ENCODE results near the gene PGAP3.
"Not testable (repeated sequence)": the region's sequence is repeated elsewhere in the genome, so short reads cannot be mapped to it uniquely, and the experiment has no call there.

The PGAP3 gene

GRCh38 chr17:39714234-39714633 is 26.4 kb upstream of the PGAP3 start:
- no peak for FAIRE-seq

GRCh38 chr17:39711851-39712250 is 24.0 kb upstream of the PGAP3 start:
- FAIRE-seq = no peak

DNA sequence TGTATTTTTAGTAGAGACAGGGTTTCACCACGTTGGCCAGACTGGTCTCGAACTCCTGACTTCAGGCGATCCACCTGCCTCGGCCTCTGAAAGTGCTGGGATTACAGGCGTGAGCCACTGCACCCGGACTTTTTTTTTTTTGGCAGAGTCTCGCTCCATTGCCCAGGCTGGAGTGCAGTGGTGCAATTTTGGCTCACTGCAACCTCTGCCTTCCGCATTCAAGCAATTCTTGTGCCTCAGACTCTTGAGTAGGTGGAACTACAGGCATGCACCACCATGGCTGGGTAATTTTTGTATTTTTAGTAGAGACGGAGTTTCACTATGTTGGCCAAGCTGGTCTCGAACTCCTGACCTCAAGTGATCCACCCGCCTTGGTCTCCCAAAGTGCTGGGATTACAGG is 23.2 kb upstream of the PGAP3 start:
- FAIRE-seq = not testable (repeated sequence)

GRCh38 chr17:39709998-39710964 is 22.4 kb upstream of the PGAP3 start:
- FAIRE-seq = no peak

DNA sequence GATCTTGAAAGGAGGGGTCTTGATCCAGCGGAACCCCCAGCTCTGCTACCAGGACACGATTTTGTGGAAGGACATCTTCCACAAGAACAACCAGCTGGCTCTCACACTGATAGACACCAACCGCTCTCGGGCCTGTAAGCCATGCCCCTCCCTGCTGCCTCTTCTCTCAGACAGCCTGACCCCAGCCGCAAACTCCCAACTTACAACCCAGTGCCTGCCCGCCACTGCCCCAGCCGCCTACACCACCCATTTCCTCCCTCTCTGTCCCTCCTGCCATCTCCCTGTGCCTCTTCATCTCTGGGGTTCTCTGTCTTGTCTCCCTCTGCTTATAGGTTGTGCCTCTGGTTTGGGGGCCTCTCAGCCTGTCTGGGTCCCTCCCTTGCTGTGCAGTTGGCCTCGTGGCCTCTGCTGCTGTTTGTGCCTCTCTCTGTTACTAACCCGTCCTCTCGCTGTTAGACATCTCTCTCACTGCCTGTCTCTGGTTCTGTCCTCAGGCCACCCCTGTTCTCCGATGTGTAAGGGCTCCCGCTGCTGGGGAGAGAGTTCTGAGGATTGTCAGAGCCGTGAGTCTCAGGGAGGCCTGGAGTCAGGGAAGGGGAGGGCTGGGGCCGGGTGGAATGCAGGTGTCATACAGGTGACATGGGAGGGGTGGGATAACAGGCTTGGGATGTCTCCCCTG is 21.6 kb upstream of the PGAP3 start:
- FAIRE-seq = no peak

DNA sequence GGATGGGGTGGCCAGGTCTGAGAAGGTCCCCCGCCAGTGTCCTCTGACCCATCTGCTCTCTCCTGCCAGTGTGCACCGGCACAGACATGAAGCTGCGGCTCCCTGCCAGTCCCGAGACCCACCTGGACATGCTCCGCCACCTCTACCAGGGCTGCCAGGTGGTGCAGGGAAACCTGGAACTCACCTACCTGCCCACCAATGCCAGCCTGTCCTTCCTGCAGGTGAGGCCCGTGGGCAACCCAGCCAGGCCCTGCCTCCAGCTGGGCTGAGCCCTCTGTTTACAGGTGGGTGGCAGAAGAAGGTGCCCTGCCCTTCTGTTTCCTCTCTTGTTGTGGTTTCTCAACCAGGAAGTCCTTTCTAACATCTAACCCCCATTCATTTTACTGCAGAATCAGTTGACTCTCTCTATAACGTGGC is 19.1 kb upstream of the PGAP3 start:
- FAIRE-seq = no peak

GRCh38 chr17:39706383-39706782 is 18.5 kb upstream of the PGAP3 start:
- no peak for FAIRE-seq

GRCh38 chr17:39705786-39706348 is 18.0 kb upstream of the PGAP3 start:
- FAIRE-seq = no peak

GRCh38 chr17:39704821-39705551 is 17.1 kb upstream of the PGAP3 start:
- no peak for FAIRE-seq

DNA sequence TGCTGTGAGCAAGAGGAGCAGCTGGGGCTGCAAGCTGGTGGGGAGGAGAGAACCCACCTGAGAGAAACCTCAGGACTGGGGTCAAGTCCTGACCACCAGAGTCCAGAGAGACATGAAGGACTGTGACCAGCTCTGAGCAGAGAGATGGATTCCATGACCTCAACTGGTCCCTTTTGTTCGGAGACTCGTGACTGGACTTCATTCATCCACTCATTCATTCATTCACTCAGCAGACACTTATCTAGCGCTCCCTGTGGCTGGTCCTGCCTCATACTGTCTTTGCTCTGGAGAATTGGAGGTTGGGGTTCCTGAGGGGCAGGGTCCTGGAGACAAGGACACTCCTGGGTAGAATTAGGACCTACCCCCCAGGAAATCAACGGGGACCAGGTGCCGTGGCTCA is 16.1 kb upstream of the PGAP3 start:
- FAIRE-seq = no peak

- FAIRE-seq = no peak
These were observed 15.3 kb upstream of the PGAP3 start for GRCh38 chr17:39702901-39703893.

GRCh38 chr17:39701784-39702422 is 14.0 kb upstream of the PGAP3 start:
- FAIRE-seq = no peak

DNA sequence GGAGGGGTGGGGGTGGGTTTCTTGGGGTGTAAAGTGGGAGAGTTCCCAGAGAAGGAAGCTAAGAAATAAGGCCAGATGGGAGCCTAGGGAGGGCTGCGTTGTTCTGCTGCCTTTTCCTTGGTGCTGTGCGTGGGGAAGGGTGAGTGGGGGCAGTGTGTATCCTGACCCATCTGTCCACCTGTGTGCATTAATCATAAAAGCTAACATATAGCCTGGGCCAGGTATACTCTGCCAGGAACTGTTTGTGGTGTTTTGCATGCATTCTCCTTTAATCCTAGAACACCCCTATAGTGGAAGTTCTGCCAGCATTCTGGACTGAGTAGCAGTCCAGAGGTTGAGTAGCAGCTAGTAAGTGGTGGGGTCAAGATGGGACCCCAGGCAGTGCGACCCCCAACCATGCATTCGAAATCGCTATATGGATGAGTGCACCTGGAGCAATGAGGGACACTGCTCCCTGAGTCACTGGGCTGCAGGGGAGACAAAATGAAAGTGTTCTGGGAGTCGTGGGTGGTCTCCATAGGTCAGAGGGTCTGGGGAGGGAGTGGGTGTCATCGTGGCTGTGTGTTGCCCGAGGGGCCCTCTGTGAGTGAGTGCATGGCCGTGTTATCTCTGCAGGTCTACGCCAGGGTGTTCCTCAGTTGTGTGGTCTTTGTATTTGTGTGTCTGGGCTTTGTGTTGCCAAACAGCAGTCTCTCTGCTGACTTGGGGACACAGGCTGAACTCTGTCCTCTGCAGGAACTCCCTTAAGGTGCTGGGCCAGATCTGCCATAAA is 13.3 kb upstream of the PGAP3 start:
- no peak for FAIRE-seq

DNA sequence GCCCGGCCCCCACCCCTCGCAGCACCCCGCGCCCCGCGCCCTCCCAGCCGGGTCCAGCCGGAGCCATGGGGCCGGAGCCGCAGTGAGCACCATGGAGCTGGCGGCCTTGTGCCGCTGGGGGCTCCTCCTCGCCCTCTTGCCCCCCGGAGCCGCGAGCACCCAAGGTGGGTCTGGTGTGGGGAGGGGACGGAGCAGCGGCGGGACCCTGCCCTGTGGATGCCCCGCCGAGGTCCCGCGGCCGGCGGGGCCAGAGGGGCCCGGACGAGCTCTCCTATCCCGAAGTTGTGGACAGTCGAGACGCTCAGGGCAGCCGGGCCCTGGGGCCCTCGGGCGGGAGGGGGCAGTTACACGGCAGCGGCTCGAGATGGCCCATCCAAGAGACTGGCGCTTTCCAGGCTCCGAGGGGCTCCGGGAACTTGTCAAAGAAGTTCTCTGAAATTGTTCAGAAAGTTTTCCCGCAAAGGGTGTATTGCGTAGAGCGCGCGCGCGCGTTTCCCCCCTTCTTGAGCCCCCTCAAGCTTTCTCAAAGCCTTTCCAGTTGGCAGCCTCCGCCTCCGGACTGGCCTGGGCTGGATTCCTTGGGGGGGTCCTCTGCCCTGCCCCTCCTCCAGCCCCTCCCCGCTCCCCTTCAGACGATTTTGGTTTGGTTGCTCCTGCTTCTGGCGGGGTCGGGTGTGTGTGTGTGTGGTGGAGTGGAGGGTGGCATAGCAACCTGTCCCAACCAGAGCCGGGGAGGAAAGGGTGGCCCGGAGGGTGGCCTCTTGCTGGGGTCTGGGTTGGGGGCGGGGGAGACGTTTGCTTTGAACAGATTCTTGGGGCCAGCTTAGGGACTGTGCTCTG is 12.5 kb upstream of the PGAP3 start:
- no peak for FAIRE-seq

DNA sequence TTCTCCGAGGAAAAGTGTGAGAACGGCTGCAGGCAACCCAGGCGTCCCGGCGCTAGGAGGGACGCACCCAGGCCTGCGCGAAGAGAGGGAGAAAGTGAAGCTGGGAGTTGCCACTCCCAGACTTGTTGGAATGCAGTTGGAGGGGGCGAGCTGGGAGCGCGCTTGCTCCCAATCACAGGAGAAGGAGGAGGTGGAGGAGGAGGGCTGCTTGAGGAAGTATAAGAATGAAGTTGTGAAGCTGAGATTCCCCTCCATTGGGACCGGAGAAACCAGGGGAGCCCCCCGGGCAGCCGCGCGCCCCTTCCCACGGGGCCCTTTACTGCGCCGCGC is 11.9 kb upstream of the PGAP3 start, which contains the start of gene ERBB2:
Gene ERBB2 (plus strand): TSS at position 247 of the 330 bp plus-strand sequence. CDS start 175 bp downstream, outside the sequence.
- FAIRE-seq = no peak

GRCh38 chr17:39699157-39699817 is 11.4 kb upstream of the PGAP3 start:
- not testable (repeated sequence) for FAIRE-seq

GRCh38 chr17:39697961-39698360 is 10.1 kb upstream of the PGAP3 start:
- no peak for FAIRE-seq

- no peak for FAIRE-seq
These were observed 8.9 kb upstream of the PGAP3 start for GRCh38 chr17:39696731-39697130.

DNA sequence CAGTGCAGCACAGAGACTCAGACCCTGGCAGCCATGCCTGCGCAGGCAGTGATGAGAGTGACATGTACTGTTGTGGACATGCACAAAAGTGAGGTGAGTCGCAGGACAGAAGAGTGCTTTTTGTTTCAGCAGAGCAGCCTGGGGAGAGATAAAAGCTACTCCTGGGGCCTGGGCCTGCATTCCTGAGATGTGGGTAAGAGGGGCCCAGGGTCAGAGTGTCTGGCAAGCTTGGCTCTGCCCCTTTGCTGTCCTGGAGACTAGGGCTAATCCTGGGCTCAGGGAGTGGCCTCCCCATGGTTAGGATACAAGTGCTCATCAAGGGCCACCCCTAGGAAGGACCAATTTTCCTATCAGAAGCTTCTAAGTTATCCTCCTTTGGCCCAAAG is 7.2 kb upstream of the PGAP3 start:
- FAIRE-seq = no peak
